Ramos (cell line): ENCODE results near the gene GRK3.

Experiments
- in situ Hi-C: fragments of 300-500 bp; cut with MboI; formaldehyde crosslinking; loops from one replicate; pipeline ENCODE4 v1.14.3; 2022; ENCODE audit warnings: low sequenced_read_pairs; ENCODE audit not compliant: unreplicated experiment

GRK3 gene

DNA sequence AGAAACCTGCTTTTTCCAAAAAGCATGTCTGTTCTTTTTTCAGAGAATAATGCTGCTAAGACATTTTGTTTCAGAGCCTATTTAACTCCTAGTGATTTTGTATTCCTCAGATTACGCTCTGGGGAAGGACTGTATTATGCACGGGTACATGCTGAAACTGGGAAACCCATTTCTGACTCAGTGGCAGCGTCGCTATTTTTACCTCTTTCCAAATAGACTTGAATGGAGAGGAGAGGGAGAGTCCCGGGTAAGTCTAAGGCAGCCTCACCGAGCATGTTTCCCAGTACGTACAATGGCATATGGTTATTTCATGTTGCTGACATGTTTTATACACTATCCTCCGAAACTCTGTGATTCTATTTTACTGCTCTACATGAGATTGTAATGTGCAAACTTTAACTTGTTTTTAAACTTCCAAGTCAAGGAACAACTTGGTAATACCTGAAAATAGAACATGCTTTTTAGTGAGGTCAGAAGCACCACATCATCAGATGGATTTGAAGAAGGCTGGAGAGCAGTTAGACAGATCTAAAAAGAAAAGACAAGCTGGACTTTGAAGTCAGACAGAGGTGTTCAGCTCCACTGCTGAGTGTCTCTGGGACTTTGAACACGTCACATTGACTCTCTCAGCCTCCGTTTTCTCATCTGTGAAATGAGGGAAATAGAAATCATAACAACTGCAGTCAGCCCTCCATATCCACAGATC, 153.8 kb downstream of the GRK3 start:
- in situ Hi-C loops, result no loop called here

DNA sequence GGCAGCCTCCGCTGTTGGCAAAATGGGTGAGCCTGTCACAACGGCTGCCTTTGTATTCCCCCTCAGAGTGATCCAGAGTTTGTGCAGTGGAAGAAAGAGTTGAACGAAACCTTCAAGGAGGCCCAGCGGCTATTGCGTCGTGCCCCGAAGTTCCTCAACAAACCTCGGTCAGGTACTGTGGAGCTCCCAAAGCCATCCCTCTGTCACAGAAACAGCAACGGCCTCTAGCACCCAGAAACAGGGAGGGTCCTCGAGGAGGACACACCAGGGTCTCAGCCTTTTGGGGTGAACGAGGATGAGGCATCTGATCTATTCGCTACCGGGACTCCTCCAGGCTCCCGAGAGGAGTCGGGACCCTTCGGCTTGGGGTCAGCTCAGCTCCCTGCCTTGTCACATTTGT, 157.7 kb downstream of the GRK3 start:
- in situ Hi-C loops, result no loop called here

DNA sequence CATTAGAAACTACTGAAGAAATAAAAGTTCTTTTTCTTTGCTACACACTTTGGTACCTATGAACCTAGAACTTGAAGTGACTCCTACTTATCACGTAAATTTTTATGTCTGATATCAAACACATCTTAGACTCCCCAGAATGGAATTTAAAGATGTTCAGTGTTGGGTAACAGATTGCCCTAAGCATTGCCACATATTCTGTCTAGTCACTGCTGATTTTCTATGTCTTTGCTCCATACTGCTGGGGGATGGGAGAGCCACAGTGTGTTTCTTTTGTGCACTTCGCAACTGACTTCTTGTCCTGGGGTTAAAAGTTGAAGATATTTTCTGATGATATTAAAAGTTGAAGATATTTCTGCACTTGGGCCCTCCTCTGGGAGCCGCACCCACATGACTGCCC, 158.2 kb downstream of the GRK3 start:
- in situ Hi-C loops, result no loop called here

DNA sequence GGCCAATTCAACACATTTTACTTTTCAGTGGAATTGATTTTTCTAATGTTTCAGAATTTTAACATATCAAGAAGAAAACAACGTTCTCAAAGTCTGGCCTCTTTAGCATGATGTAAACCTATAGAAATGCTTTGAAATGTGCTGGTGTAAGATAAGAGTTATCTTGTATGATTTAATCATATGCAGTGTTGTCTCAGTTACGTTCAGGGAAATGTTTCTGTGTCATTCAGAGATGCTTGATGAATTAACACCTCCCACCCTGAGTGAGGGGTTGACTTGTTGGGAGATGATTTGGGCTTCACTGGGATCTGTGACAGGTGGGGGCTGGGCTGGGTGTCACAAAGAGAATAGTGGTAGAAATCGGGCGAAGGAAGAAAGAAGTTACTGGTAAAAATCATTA, 161.8 kb downstream of the GRK3 start:
- in situ Hi-C loops, result no loop called here

DNA sequence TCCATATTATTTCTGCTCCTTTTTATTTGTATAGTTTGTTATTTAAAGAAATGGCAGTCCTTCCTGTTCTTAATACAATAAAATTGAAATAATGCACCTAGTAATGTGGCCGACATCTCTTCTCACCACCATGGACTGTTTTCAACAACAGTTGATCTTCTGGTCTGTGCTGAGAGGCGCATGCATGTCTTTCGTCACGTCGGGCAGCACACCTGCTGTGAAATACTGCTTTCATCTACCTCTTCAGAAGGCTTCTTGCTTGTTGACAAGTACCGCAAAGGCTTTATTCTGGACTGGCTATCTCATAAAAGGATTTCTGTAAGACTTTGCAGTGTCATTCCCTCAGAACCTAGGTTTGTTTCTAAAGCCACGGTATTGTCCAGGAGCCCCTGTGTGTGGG, 163.6 kb downstream of the GRK3 start:
- in situ Hi-C loops, result no loop called here

DNA sequence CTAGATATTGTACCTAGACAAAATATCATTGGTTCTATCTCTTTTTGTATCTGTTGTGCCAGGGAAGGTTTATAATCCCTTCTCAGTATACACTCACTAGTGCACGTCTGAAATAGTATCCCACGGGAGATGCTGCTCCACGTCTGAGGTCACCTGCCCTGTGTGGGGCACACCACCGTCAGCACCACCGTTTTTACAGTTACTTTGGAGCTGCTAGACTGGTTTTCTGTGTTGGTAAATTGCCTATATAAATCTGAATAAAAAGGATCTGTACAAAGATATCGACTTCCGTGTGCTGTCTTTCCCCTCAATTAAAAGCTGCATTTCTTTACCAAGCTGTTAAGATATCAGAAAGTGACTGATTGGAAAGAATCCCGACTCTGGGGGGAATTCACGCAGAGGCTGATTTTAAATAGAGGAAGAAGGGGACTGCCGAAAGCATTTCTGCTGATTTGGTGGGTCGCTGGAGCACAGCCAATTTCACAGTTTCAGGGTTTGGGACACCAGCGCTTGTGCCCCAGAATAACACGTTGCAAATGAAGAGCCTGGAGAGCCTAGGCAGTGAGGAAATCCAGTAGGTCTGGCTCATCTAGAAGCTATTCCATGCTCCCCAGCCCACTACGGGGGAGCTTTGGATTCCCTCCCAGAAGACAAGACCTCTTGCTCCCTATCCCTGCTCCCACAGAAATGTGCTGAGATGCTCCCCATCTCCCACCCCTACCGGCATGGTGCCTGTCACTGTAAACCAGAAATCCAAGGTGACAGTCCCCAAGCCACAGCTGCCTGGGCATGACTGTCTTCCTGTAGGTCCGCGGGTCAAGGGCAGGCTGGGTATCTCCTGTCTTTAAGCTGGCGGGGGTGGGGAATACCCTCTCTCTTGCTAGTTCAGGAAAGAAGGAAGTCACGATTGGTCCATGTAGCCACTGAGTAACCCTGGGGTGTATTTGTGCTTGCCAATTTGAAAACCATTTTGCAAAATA, 164.8 kb downstream of the GRK3 start:
- in situ Hi-C loops, result no loop called here

DNA sequence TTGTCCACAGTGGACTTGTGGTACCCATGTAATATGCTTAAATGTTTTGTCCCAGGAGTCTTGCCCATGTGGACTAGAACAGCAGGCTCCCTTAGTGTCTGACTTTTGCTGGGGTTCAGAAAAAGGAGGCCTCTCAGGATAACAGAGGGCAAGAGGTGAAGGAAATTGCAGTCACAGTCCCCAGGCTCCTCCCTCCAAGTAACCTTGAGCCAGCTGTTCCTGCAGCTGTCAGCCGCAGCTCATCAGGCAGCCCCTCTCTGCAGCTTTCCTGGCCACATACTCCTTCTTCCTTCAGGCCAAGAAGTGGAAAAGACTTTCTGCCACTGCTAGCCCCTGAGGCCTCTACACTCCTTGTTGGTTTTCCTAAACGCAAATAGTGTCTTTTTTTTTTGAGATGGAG, 171.2 kb downstream of the GRK3 start:
- in situ Hi-C loops, result no loop called here

DNA sequence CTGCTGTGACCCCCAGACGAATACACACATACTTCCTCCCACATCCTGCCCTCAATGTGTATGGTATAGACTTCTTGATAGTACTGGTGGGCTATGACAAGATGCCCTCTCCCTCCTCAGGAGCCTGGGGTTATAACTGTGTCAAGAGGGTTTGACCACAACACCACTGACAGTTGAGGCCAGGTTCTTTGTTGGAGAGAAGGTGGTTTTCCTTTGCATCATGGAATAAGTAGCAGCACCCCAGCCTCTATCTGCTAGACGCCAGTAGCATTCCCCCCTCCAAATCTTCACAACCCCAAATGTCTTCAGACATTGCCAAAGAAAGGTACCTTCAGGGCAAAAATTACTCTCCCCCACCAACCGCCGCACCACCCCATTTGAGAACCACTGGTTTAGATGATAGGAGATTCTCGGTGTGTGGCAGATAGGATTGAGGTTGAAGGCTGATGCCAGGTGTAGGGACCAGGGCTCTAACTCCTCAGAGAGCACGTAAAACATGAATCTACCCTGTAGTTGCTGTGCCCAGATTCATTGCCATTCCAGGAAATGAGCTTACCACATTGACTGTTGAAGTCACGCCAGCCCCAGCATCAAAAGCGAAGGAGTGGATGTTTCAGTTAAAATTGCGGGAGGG, 172.0 kb downstream of the GRK3 start:
- in situ Hi-C loops, result no loop called here

DNA sequence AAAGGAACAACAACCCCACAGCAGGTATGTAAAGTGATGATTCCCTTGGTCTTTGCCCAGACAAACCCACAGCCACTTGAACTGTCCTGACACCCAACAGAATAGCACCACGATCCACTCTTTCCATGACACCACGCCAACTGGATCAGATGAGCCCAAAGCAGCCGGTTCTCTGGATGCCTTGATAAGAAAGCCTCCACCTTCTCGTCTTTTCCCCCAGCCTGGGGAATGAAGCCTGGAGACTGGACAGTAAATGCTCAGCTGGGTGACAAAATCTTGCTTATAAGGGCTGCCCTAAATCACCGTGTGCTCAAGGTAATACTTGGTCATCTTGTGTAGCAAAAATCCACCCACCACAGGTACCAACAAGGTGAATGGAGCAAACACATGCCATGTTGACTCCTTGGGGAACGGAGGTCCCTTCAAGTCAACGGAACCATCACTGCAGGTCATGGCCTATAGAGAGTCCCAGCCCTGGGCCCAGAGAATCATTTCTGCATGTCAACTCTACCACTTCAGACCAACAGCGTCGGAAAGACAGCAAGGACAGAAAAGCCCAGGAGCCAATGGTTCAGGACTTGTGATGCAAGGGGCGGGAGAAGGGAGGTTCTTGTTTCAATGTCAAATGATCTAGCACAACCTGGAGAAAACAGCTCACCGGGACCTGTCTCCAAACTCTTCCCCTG, 175.3 kb downstream of the GRK3 start:
- in situ Hi-C loops, result no loop called here

DNA sequence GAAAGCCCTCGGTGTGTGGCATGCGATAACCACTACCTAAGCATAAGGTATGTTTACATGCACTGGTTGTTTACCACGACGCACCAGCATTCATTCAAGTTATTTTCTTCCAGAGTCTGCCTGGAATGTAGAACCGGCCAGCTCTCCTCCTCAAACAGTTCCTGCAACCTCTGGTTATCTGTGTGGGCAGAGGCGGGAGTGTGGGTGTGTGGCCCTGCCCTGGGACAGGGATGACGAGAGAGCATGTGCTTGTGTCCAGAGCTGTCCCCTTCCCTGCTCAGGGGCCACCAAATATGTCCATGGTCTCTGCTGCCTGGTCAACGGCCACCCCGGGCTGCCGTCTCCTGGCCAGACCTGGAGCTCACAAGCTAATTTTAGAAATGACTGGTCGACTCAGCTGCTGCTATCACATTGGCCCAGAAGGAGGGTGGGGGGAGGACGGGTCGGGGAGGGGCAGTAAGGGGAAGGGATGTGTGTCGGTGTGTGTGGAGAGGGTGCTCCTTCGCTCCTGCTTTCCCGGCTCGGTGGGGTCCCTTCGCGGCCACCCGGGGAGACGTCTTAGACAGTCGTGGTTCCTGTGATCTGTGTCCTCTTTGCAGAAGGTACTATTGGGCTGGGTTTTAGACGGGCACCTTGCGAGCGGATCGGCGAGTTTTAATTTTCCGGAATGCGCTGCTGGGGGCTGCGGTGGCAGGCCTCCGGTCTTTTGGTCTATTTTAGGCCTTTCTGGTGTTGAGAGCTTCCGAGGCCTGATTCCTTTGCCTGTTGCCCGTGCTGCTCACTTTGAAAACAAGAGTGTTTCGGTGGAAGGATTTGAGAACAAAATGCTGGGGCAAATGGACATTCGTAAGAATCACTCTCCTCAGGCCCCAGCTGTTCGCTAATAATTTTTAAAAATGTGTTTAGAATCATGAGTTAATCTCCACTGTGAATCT, 177.5 kb downstream of the GRK3 start, which contains the start of gene MYO18B:
TSS of gene MYO18B (plus strand) at position 497 of the 935 bp plus-strand sequence. CDS start 18,905 bp downstream, outside the sequence.
- in situ Hi-C loops, result no loop called here

DNA sequence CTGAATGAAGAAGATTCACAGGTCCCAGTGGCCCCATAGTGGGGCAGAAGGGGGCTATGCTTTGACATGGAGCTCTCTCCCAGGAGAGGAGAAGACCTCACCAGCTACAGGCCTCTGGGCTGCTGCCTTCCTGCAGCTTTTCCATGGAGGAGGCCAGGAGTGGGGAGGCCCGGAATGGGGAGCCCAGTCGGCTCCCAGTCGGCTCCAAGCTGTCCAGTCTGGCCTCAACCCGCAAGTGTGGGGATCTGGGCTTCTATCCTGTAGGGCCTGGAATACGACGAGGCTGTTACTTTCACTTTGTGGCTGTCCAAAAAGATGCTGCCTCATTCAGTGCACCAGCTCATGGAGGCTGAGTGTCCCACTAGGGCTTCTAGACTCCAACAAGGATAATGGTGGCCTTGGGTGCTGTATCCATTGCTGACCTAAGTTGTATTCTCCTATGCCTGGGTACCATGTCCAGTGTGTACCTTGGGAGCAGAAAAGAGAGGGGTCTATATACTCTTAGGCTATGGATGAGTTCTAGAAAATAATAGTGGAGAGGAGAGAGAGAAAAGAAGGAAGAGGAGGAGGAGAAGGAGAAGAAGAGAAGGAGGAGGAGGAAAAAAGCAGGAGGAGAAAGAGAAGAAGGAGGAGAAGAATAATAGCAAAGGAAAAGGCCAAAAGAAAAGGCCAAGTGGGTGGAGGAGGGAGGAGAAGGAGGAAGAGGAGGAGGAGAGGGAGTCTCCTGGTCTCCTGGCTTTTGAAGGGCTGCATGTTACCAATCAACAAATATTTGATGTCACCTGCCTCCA, 178.6 kb downstream of the GRK3 start:
- in situ Hi-C loops, result no loop called here

DNA sequence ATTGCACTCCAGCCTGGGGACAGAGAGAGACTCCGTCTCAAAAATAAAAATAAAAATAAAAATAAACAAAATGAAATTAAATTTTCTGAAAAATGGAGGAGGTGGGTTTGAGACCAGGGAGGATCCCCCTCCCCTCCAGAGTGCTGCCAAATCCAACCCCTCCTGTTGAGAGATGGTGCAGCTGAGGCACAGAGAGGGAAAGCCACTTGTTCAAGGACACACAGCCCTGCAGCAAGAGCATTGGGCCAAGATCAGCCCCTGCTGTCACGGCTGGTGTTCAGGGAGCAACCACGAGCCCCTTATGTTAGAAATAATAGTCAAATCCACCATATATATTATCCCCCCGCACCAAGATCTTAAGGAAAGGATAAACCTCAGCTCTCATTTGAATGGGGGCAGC, 180.2 kb downstream of the GRK3 start:
- in situ Hi-C loops, result no loop called here

DNA sequence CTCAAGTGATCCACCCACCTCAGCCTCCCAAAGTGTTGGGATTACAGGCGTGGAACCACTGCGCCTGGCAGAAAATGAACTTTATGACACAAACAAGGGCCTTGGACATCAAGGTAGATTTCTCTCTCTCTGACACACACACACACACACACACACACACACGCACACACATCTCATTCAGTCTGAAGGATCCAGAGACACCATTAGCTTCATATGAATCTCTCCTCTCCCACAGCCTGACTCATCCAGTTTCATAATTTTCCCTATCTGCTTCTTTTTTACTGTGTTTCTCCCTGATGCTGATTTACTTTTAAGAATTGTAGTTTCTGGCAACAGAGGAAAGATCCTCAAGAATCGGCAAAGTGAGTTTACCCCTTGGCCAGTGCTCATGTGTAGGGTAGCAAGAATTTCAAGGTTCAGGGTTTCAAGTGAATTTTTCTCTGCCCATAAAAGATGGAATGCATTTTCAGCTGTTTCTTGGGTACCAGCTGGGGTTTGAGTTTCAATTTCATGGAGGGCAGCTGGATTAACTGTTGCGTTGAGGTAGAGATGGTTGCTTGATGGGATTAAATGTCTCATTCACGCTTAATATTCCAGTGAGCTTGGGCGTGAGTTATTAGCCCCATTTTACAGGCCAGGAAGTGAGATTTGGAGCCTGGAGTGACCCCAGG, 181.0 kb downstream of the GRK3 start:
- in situ Hi-C loops, result no loop called here

DNA sequence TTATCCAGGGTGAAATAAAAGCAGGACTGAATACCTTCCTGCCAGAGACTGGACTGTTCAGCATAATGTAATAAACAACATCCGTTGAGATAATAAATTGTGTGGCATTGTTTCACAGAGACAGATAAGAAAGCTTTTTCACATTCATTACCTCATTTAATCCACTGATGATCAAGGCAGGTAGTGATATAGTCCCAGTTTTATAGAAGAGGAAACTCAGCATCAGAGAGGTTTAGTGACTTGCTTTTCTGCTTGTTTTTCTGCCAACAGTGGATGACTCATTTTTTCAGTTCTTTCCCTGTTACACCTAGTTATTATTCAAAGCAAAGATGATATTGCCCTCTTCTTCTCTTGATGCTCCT, 181.5 kb downstream of the GRK3 start:
- in situ Hi-C loops, result no loop called here

DNA sequence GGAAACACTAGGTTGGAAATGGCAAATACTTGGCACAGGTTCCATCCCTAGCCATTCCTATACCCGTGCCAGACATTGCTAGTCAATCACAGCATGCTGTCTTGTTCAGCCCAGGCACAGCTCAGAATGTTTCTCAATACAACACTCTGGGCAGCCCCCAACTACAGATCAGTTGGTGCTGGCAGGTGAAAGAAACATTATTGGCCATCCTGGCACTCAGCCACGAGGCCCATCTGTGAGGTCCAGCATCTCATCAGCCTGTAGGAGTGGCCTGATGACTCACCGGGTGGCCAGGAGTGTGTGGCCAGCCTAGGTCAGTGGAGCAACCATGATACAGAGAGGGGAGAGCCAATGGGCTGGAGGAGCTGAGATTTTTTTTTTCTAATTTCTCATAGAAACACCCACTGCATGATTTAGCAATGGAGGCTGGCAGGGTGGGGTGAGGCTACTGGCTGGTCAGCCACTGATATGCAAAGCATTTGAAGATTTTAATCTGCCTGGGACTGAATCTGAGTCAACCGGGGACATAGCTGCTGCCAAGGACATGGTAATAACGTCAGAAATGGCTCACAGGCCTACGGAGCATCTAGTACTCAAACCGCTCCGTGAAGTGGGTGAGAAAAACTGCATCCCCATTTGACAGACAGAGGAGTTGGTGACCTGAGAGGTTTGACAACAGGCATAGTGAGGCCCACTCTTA, 182.9 kb downstream of the GRK3 start:
- in situ Hi-C loops, result no loop called here

DNA sequence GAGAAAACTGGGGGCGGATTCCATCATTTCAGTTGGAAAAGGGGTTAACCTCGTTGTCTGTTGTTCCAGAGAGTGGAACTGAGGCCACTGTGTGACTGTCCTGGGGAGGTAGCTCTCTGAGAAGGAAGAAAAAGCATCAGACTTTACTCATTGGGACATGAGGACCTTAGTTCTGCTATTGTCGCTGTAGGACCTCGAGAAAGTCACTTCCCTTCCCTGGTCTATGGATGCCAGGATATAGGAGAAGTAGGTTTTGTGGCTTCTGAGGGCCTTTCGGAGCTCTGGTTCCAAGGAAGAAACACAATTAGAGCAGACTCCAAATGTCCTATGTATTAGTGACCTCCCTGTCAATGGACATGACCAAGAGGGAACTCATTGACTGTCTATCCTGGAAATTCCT, 183.7 kb downstream of the GRK3 start:
- in situ Hi-C loops, result no loop called here

DNA sequence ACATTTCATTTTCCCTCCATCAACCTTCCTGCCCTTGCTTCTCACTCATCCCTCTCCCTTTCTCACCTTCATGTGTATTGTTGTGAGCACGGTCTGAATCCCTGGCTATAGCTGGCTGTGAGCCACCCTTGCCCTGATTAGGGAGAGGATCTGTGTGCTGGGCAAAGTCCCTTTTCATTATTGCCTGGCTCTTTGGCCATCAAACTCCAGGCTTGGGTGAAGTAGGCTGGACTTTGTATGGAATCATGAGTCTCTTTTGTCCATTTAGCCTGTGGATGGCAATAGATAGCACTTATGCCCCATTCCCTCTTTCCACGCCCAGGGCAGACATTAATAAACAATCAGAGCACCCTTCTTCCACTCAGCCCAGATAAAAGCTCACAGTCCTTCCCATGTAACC, 184.2 kb downstream of the GRK3 start:
- in situ Hi-C loops, result no loop called here
